GM23338 (cell line): ENCODE data around the gene ACTMAP. TPM values are rescaled to one million over a fixed set of nuclear protein-coding genes. Genes with fewer than 3 reads are reported as not detected.

Source experiments
- CREB1 ChIP-seq: fragments of 250-450 bp; sonication (Bioruptor Pico); IDR thresholded peaks from 2 replicates; pipeline ENCODE4 v1.5.0; 2020; ENCODE audit warnings: low read depth, mild to moderate bottlenecking, moderate library complexity
- JUNB ChIP-seq: IDR thresholded peaks from one replicate; pipeline ENCODE4 v1.6.1; 2016; ENCODE audit warnings: antibody characterized with exemption; ENCODE audit not compliant: unreplicated experiment
- ZNF114 ChIP-seq: fragments of 250-450 bp; sonication (Bioruptor Pico); IDR thresholded peaks from 2 replicates; pipeline ENCODE4 v1.5.0; 2020; ENCODE audit warnings: mild to moderate bottlenecking, moderate library complexity
- ZNF331 ChIP-seq: fragments of 250-450 bp; sonication (Bioruptor Pico); IDR thresholded peaks from 2 replicates; pipeline ENCODE4 v1.5.0; 2020; ENCODE audit warnings: low read depth, mild to moderate bottlenecking, moderate library complexity
- polyA plus RNA-seq: library from polyadenylated mRNA; unstranded; fragments of >200 nt; fragmentation: Nextera tagmentation; extraction: Ambion mirVana; gene quantifications from 2 replicates; pipeline ENCODE4 v1.2.1, GENCODE V29; 2016
- total RNA-seq: library from RNA; depleted of rRNA; stranded (reverse); fragments of >200 nt; shearing (Covaris generic); gene quantifications from 2 replicates; pipeline ENCODE4 v1.2.3, GENCODE V29; 2014
- TF ChIP-seq, protein P1 (sequence below): fragments of 250-450 bp; sonication (Bioruptor Pico); IDR thresholded peaks from 2 replicates; pipeline ENCODE4 v1.5.0; 2020; ENCODE audit warnings: mild to moderate bottlenecking, moderate library complexity
- TF ChIP-seq, protein P2 (sequence below), 2 experiments: fragments of 200-600 bp in 1 of 2; sonication (generic) in 1 of 2; conservative IDR thresholded peaks; 2 replicates each; pipeline versions ENCODE4 v1.5.1 to v1.6.1; 2016 to 2017; ENCODE audit warnings: antibody characterized with exemption in 2 of 2, low read depth in 2 of 2, mild to moderate bottlenecking in 2 of 2, moderate library complexity in 1 of 2

Gene ACTMAP
- total and polyA plus RNA-seq, 2 experiments from 2014 or later: 14.9 to 16.7 TPM

DNA sequence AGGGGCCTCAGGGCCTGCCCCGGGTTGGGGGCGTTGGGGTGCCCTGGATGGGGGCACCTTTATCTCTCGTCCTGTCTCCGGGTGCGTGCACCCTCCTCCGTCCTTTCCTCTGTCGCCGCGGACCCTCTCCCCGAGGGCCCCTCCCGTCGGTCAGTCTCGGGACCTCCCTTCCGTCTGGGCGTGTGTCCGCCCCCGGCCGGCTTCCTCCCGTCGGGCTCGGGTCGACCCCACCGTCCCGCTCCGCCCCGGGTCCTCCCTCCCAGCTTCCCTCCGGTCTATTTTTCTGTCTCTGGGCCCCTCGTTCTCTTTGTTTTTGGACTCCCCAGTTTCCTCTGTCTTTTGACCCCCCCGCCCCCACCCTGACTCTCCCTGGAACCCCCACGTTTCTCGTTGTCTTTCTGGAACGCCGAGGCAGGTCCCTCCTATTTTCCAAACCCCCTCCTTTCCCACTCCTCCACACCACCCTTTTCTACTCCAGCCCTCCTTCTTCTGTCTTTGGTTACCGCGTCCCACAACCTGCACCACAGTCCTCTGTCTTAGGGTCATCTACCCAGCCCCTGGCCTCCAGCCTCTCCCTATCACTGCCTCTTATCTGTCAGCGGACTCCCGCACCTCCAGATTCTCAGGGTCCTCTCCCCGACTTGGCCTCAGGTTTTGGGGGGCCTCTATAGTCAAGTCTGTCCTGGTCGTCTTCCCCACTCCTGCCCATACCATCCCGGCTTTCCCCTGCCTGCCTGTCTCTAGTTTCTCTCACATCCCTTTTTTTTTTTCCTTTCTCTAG, 49.5 kb upstream of the ACTMAP start (continued):
- TF ChIP-seq, protein P1, sequence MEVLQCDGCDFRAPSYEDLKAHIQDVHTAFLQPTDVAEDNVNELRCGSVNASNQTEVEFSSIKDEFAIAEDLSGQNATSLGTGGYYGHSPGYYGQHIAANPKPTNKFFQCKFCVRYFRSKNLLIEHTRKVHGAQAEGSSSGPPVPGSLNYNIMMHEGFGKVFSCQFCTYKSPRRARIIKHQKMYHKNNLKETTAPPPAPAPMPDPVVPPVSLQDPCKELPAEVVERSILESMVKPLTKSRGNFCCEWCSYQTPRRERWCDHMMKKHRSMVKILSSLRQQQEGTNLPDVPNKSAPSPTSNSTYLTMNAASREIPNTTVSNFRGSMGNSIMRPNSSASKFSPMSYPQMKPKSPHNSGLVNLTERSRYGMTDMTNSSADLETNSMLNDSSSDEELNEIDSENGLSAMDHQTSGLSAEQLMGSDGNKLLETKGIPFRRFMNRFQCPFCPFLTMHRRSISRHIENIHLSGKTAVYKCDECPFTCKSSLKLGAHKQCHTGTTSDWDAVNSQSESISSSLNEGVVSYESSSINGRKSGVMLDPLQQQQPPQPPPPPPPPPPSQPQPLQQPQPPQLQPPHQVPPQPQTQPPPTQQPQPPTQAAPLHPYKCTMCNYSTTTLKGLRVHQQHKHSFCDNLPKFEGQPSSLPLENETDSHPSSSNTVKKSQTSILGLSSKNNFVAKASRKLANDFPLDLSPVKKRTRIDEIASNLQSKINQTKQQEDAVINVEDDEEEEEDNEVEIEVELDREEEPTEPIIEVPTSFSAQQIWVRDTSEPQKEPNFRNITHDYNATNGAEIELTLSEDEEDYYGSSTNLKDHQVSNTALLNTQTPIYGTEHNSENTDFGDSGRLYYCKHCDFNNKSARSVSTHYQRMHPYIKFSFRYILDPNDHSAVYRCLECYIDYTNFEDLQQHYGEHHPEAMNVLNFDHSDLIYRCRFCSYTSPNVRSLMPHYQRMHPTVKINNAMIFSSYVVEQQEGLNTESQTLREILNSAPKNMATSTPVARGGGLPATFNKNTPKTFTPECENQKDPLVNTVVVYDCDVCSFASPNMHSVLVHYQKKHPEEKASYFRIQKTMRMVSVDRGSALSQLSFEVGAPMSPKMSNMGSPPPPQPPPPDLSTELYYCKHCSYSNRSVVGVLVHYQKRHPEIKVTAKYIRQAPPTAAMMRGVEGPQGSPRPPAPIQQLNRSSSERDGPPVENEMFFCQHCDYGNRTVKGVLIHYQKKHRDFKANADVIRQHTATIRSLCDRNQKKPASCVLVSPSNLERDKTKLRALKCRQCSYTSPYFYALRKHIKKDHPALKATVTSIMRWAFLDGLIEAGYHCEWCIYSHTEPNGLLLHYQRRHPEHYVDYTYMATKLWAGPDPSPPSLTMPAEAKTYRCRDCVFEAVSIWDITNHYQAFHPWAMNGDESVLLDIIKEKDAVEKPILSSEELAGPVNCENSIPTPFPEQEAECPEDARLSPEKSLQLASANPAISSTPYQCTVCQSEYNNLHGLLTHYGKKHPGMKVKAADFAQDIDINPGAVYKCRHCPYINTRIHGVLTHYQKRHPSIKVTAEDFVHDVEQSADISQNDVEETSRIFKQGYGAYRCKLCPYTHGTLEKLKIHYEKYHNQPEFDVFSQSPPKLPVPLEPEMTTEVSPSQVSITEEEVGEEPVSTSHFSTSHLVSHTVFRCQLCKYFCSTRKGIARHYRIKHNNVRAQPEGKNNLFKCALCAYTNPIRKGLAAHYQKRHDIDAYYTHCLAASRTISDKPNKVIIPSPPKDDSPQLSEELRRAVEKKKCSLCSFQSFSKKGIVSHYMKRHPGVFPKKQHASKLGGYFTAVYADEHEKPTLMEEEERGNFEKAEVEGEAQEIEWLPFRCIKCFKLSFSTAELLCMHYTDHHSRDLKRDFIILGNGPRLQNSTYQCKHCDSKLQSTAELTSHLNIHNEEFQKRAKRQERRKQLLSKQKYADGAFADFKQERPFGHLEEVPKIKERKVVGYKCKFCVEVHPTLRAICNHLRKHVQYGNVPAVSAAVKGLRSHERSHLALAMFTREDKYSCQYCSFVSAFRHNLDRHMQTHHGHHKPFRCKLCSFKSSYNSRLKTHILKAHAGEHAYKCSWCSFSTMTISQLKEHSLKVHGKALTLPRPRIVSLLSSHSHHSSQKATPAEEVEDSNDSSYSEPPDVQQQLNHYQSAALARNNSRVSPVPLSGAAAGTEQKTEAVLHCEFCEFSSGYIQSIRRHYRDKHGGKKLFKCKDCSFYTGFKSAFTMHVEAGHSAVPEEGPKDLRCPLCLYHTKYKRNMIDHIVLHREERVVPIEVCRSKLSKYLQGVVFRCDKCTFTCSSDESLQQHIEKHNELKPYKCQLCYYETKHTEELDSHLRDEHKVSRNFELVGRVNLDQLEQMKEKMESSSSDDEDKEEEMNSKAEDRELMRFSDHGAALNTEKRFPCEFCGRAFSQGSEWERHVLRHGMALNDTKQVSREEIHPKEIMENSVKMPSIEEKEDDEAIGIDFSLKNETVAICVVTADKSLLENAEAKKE (CRISPR knock-in tag): no peak
- TF ChIP-seq ZNF114 (no peak), ZNF331 (no peak), CREB1 (no peak), JUNB (no peak)
- TF ChIP-seq, protein P2, sequence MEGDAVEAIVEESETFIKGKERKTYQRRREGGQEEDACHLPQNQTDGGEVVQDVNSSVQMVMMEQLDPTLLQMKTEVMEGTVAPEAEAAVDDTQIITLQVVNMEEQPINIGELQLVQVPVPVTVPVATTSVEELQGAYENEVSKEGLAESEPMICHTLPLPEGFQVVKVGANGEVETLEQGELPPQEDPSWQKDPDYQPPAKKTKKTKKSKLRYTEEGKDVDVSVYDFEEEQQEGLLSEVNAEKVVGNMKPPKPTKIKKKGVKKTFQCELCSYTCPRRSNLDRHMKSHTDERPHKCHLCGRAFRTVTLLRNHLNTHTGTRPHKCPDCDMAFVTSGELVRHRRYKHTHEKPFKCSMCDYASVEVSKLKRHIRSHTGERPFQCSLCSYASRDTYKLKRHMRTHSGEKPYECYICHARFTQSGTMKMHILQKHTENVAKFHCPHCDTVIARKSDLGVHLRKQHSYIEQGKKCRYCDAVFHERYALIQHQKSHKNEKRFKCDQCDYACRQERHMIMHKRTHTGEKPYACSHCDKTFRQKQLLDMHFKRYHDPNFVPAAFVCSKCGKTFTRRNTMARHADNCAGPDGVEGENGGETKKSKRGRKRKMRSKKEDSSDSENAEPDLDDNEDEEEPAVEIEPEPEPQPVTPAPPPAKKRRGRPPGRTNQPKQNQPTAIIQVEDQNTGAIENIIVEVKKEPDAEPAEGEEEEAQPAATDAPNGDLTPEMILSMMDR (conservative IDR thresholded peaks at IDR 0.05; ENCODE audit: low read depth in 2 of 2): no peak
